IMR-90 (cell line): ENCODE data around the gene SPATA3. TPM values are rescaled to one million over a fixed set of nuclear protein-coding genes. Genes with fewer than 3 reads are reported as not detected.

ENCODE experiments used
- ATAC-seq: fragments of 200-7000 bp; cut with Tn5 transposase; 2 replicates; pipeline ENCODE4 v1.9.1; 2020; ENCODE audit warnings: low read depth, mild to moderate bottlenecking, moderate library complexity
- BruUV-seq: library from RNA; stranded (reverse); fragments of 400-500 nt; replicated peaks from 2 replicates; lab custom pipeline; 2021; lab: Mats Ljungman, UMichigan
- CTCF ChIA-PET: fragments of 300-600 bp; formaldehyde crosslinking; extraction: SDS; loops from one replicate; lab custom pipeline; 2021; ENCODE audit warnings: antibody characterized with exemption; lab: Yijun Ruan, JAX
- POLR2A ChIA-PET: fragments of 300-600 bp; sonication (Branson Sonifier 250); formaldehyde crosslinking; loops from one replicate; lab custom pipeline; 2022; ENCODE audit warnings: antibody characterized with exemption; ENCODE audit not compliant: unreplicated experiment; lab: Charles Lee
- DNase-seq: peaks from one replicate; pipeline ENCODE4 v3.0.0; 2013
- H2AFZ ChIP-seq: replicated peaks from 2 replicates; pipeline ENCODE3; 2013; ENCODE audit warnings: low read length, mild to moderate bottlenecking; ENCODE audit not compliant: poor library complexity
- H2AK5ac ChIP-seq: 2 replicates; pipeline ENCODE4 v1.6.1; 2013; ENCODE audit warnings: low read depth, low read length, inconsistent platforms
- H2AK9ac ChIP-seq: replicated peaks from 2 replicates; pipeline ENCODE3; 2013; ENCODE audit warnings: mild to moderate bottlenecking, low read depth, low read length, moderate library complexity; ENCODE audit not compliant: poor library complexity
- H2BK120ac ChIP-seq: 2 replicates; pipeline ENCODE4 v1.6.1; 2013; ENCODE audit warnings: low read depth, low read length, inconsistent platforms
- H2BK15ac ChIP-seq: 3 replicates; pipeline ENCODE4 v1.6.1; 2013; ENCODE audit warnings: low read depth, low read length, inconsistent platforms
- H2BK20ac ChIP-seq: 2 replicates; pipeline ENCODE4 v1.6.1; 2013; ENCODE audit warnings: low read depth, mild to moderate bottlenecking, inconsistent platforms, low read length, moderate library complexity
- H2BK5ac ChIP-seq: 2 replicates; pipeline ENCODE4 v1.6.1; 2013; ENCODE audit warnings: mild to moderate bottlenecking, low read depth, low read length, inconsistent platforms; ENCODE audit not compliant: poor library complexity, severe bottlenecking
- H3K14ac ChIP-seq: replicated peaks from 2 replicates; pipeline ENCODE4 v1.6.1; 2013; ENCODE audit warnings: low read depth, low read length, inconsistent platforms
- H3K18ac ChIP-seq: 2 replicates; pipeline ENCODE4 v1.6.1; 2013; ENCODE audit warnings: low read depth, low read length, control low read depth
- H3K23ac ChIP-seq: 2 replicates; pipeline ENCODE4 v1.6.1; 2013; ENCODE audit warnings: low read depth, low read length, inconsistent platforms
- H3K27ac ChIP-seq: 2 replicates; pipeline ENCODE4 v1.5.1; 2013; ENCODE audit warnings: mild to moderate bottlenecking, control low read depth, low read length; ENCODE audit not compliant: insufficient read depth
- H3K27me3 ChIP-seq: 2 replicates; pipeline ENCODE4 v1.6.1; 2013; ENCODE audit warnings: low read length; ENCODE audit not compliant: control insufficient read depth, insufficient read depth
- H3K36me3 ChIP-seq: 2 replicates; pipeline ENCODE4 v1.6.1; 2013; ENCODE audit warnings: low read length, mixed read lengths; ENCODE audit not compliant: control insufficient read depth, insufficient read depth
- H3K4ac ChIP-seq: 2 replicates; pipeline ENCODE4 v1.6.1; 2013; ENCODE audit warnings: low read depth, low read length, inconsistent platforms
- H3K4me1 ChIP-seq: 2 replicates; pipeline ENCODE4 v1.6.1; 2013; ENCODE audit warnings: low read length, mixed read lengths; ENCODE audit not compliant: control insufficient read depth, insufficient read depth
- H3K4me2 ChIP-seq: 2 replicates; pipeline ENCODE4 v1.6.1; 2013; ENCODE audit warnings: low read depth, mild to moderate bottlenecking, control low read depth, low read length, moderate library complexity
- H3K4me3 ChIP-seq: 2 replicates; pipeline ENCODE4 v1.5.1; 2013; ENCODE audit warnings: low read depth, mild to moderate bottlenecking, control low read depth, low read length, moderate library complexity; ENCODE audit not compliant: insufficient read depth
- H3K56ac ChIP-seq: 2 replicates; pipeline ENCODE4 v1.6.1; 2013; ENCODE audit warnings: low read length, inconsistent platforms; ENCODE audit not compliant: insufficient read depth; ENCODE audit errors: extremely low read depth
- H3K79me1 ChIP-seq, 2 experiments: 2 replicates each; pipeline ENCODE4 v1.6.1; 2013; ENCODE audit warnings: low read length in 2 of 2, inconsistent platforms in 1 of 2, low read depth in 1 of 2
- H3K9ac ChIP-seq: 2 replicates; pipeline ENCODE4 v1.6.1; 2013; ENCODE audit warnings: low read depth, low read length, control low read depth
- H3K9me1 ChIP-seq: 2 replicates; pipeline ENCODE4 v1.6.1; 2013; ENCODE audit warnings: low read length, inconsistent platforms; ENCODE audit not compliant: insufficient read depth
- H3K9me3 ChIP-seq: 2 replicates; pipeline ENCODE4 v1.6.1; 2013; ENCODE audit warnings: low read length; ENCODE audit not compliant: control insufficient read depth, insufficient read depth
- H4K20me1 ChIP-seq: 2 replicates; pipeline ENCODE4 v1.6.1; 2013; ENCODE audit warnings: low read length, inconsistent platforms; ENCODE audit not compliant: insufficient read depth
- H4K5ac ChIP-seq: 2 replicates; pipeline ENCODE4 v1.6.1; 2013; ENCODE audit warnings: mild to moderate bottlenecking, low read depth, low read length, control low read depth
- H4K8ac ChIP-seq, 2 experiments: 2 replicates each; pipeline ENCODE4 v1.6.1; 2013; ENCODE audit warnings: low read depth in 2 of 2, low read length in 2 of 2, control low read depth in 1 of 2, inconsistent platforms in 1 of 2
- H4K91ac ChIP-seq: 2 replicates; pipeline ENCODE4 v1.6.1; 2013; ENCODE audit warnings: low read depth, low read length, inconsistent platforms; ENCODE audit not compliant: insufficient read depth
- BHLHE40 ChIP-seq: fragments of 150-350 bp; IDR thresholded peaks from 2 replicates; pipeline ENCODE4 v1.6.1; 2016; ENCODE audit warnings: mild to moderate bottlenecking, low read depth, low read length
- CEBPB ChIP-seq: IDR thresholded peaks from 2 replicates; pipeline ENCODE4 v1.6.1; 2012; ENCODE audit warnings: low read depth, low read length, improper control_type of control experiment
- CHD1 ChIP-seq: IDR thresholded peaks from 2 replicates; pipeline ENCODE4 v1.6.1; 2012; ENCODE audit warnings: low read depth, low read length, improper control_type of control experiment
- CTCF ChIP-seq: conservative IDR thresholded peaks from 2 replicates; pipeline ENCODE4 v1.5.1; 2012; ENCODE audit warnings: mild to moderate bottlenecking, low read depth, low read length, improper control_type of control experiment
- ELK1 ChIP-seq: fragments of 150-350 bp; IDR thresholded peaks from 2 replicates; pipeline ENCODE4 v1.6.1; 2016; ENCODE audit warnings: low read depth, mild to moderate bottlenecking, low read length, moderate library complexity, borderline replicate concordance
- FOS ChIP-seq: fragments of 150-350 bp; IDR thresholded peaks from 2 replicates; pipeline ENCODE4 v1.6.1; 2016; ENCODE audit warnings: low read depth, low read length
- MAZ ChIP-seq: IDR thresholded peaks from 2 replicates; pipeline ENCODE4 v1.6.1; 2012; ENCODE audit warnings: low read depth, mild to moderate bottlenecking, low read length, improper control_type of control experiment, moderate library complexity, borderline replicate concordance
- NFE2L2 ChIP-seq: fragments of 150-350 bp; IDR thresholded peaks from 2 replicates; pipeline ENCODE4 v1.6.1; 2016; ENCODE audit warnings: low read depth, mild to moderate bottlenecking, low read length
- POLR2A ChIP-seq: IDR thresholded peaks from 2 replicates; pipeline ENCODE4 v1.6.1; 2012; ENCODE audit warnings: mild to moderate bottlenecking, low read depth, low read length
- RAD21 ChIP-seq: IDR thresholded peaks from 2 replicates; pipeline ENCODE4 v1.6.1; 2012; ENCODE audit warnings: low read length, improper control_type of control experiment
- RCOR1 ChIP-seq: IDR thresholded peaks from 2 replicates; pipeline ENCODE4 v1.6.1; 2012; ENCODE audit warnings: mild to moderate bottlenecking, low read length, improper control_type of control experiment; ENCODE audit not compliant: insufficient replicate concordance
- RFX5 ChIP-seq: IDR thresholded peaks from 2 replicates; pipeline ENCODE4 v1.8.0; 2012; ENCODE audit warnings: low read depth, mild to moderate bottlenecking, low read length, moderate library complexity
- SMC3 ChIP-seq: fragments of 150-350 bp; IDR thresholded peaks from 2 replicates; pipeline ENCODE4 v1.6.1; 2016; ENCODE audit warnings: low read depth, mild to moderate bottlenecking, antibody characterized with exemption, low read length, moderate library complexity
- USF2 ChIP-seq: fragments of 150-350 bp; IDR thresholded peaks from 2 replicates; pipeline ENCODE4 v1.6.1; 2017; ENCODE audit warnings: mild to moderate bottlenecking, antibody characterized with exemption, low read length, low read depth
- WGBS, 2 experiments: methylation state at CpG; one replicate each; pipeline versions ENCODE4 v1.1.5 to v1.1.7; 2013; ENCODE audit warnings: missing lambda C conversion rate in 2 of 2; ENCODE audit not compliant: insufficient read length in 1 of 2; ENCODE audit errors: extremely low coverage in 2 of 2; 5-methylcytosine and 5-hydroxymethylcytosine counted together
- dilution Hi-C: fragments of 300-500 bp; cut with HindIII; formaldehyde crosslinking; loops from one replicate; pipeline ENCODE4 v1.14.3; 2018; ENCODE audit warnings: low sequenced_read_pairs; ENCODE audit not compliant: unreplicated experiment
- in situ Hi-C: fragments of 300-500 bp; cut with MboI; formaldehyde crosslinking; loops from 3 replicates; pipeline ENCODE4 v1.14.3; 2019; ENCODE audit warnings: low sequenced_read_pairs, inconsistent platforms, mixed read lengths
- intact Hi-C: fragments of 100-400 bp; cut with micrococcal nuclease; formaldehyde crosslinking; loops from 2 replicates; pipeline ENCODE4 v1.10.0; 2022
- polyA plus RNA-seq, 3 experiments: library from polyadenylated mRNA; depleted of rRNA; stranded (reverse); fragments of >200 nt; gene quantifications; 2 replicates each; pipeline ENCODE4 v1.2.3, GENCODE V29; 2012; ENCODE audit warnings: low replicate concordance in 1 of 3
- total RNA-seq: library from RNA; depleted of rRNA; stranded (reverse); fragments of >200 nt; gene quantifications from 2 replicates; pipeline ENCODE4 v1.2.3, GENCODE V29; 2012

The SPATA3 gene
- total and polyA plus RNA-seq, 2 of the 4 experiments (the other 2 are of a cell fraction) = not detected

- ATAC-seq (no peak), DNase-seq (no peak)
- H2BK20ac ChIP-seq = no peak overlapping the region
- H3K9ac ChIP-seq = no peak overlapping the region
- no peaks in the 10 kb centered on the region for H4K20me1 ChIP-seq
- H4K5ac ChIP-seq = no peak overlapping the region
- ChIA-PET POLR2A (no interaction called here), CTCF (interaction anchor here (0.8 kb wide), 1 partner anchor 10 kb away, joined by 3 read pairs; the partner anchor contains the start of gene PSMD1)
- H3K4me3 ChIP-seq = no peak overlapping the region
- H4K8ac ChIP-seq = no peak overlapping the region
- H3K27me3 ChIP-seq = peaks cover 43% of the 10 kb centered on the region
- no peaks in the 10 kb centered on the region for H3K36me3 ChIP-seq
- H3K27ac ChIP-seq = no peak overlapping the region
- H2AK5ac ChIP-seq = no peak overlapping the region
- WGBS, 2 experiments = 59% methylated on average over 6 of the region's 8 CpGs; no CpG with 5 or more reads in 1 of the 2 experiments
- intact Hi-C loops (no loop called here), in situ Hi-C loops (no loop called here), dilution Hi-C loops (no loop called here)
- no peak for TF ChIP-seq CTCF
- TF ChIP-seq SMC3 = no peak
- no peak for TF ChIP-seq RCOR1
- TF ChIP-seq BHLHE40 = no peak
- TF ChIP-seq ELK1 = no peak
- no peak for TF ChIP-seq NFE2L2
- TF ChIP-seq RFX5 = no peak
- TF ChIP-seq POLR2A = no peak
- TF ChIP-seq USF2 = no peak
- no peak for TF ChIP-seq CHD1
- no peak for TF ChIP-seq MAZ
- TF ChIP-seq CEBPB = no peak
- TF ChIP-seq FOS = no peak
- no peak for TF ChIP-seq RAD21
- H2BK120ac ChIP-seq = no peak overlapping the region
- H3K14ac ChIP-seq = no peak overlapping the region
- no peak overlapping the region for H3K23ac ChIP-seq
- no peak overlapping the region for H3K56ac ChIP-seq
- H3K9me3 ChIP-seq = no peaks in the 10 kb centered on the region
- no peaks in the 10 kb centered on the region for H3K79me1 ChIP-seq
- no peak overlapping the region for H3K4me2 ChIP-seq
- no peak overlapping the region for H2AFZ ChIP-seq
- H3K4me1 ChIP-seq = no peaks in the 10 kb centered on the region
- H3K4ac ChIP-seq = no peak overlapping the region
- H4K91ac ChIP-seq = no peak overlapping the region
- H2AK9ac ChIP-seq = no peak overlapping the region
- H3K9me1 ChIP-seq = 0 out of 2 replicates have a peak, but pooled peaks cover 1% of the 10 kb centered on the region
- H2BK5ac ChIP-seq = no peak overlapping the region
- H3K18ac ChIP-seq = no peak overlapping the region
- BruUV-seq = no TSS peak
- no peak overlapping the region for H2BK15ac ChIP-seq
Observed at GRCh38 chr2:231047274-231047922, 51.5 kb downstream of the SPATA3 start.
